Measurements from ENCODE around the gene TFAP2D. TPM values are rescaled to one million over a fixed set of nuclear protein-coding genes. Genes with fewer than 3 reads are reported as not detected.

The TFAP2D gene
- total RNA-seq, 4 donors from 2014 or later: not detected

DNA sequence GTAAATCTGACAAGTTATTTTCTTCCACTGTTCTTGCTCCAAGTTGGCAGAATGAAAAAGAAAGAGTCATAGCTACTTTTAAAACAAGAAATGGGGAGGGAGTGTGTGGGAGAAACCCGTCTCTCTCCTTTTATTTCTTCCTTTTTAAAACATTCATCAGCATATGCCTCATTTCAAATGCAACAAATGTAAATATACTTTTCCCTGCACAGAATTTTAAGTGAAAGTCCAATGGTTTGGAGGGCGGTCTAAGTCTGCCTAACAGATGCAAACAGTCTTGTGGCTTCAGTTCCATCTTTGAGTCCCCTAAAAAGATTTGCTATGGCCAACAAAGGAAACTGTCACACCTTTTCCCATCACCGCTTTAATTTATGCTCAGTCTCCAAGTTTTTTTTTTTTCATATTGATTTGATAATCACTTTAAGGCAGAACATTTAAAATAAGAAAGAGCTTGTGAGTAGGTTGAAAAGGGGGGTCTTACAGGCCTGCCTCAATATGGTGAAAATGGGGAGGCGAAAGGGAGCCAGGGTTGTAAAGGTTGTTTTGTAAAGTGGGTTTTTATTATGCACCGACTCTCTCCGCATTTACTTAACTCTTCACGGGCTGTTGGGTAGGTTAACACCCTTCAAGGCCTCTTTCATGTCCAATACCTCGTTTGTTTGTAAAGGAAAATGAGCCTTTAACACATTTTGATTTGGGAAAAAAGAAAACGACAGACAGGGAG lies 4.6 kb downstream of the TFAP2D start:
- H3K27me3 ChIP-seq: peaks cover 0 to 98% (median 8%) of the 10 kb centered on the region in 4 donors
- no peaks in the 10 kb centered on the region for H3K4me1 ChIP-seq
- no peak overlapping the region for H3K4me3 ChIP-seq
- TF ChIP-seq, protein P1, sequence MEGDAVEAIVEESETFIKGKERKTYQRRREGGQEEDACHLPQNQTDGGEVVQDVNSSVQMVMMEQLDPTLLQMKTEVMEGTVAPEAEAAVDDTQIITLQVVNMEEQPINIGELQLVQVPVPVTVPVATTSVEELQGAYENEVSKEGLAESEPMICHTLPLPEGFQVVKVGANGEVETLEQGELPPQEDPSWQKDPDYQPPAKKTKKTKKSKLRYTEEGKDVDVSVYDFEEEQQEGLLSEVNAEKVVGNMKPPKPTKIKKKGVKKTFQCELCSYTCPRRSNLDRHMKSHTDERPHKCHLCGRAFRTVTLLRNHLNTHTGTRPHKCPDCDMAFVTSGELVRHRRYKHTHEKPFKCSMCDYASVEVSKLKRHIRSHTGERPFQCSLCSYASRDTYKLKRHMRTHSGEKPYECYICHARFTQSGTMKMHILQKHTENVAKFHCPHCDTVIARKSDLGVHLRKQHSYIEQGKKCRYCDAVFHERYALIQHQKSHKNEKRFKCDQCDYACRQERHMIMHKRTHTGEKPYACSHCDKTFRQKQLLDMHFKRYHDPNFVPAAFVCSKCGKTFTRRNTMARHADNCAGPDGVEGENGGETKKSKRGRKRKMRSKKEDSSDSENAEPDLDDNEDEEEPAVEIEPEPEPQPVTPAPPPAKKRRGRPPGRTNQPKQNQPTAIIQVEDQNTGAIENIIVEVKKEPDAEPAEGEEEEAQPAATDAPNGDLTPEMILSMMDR (IDR thresholded peaks at IDR 0.05): no peak
- TF ChIP-seq POLR2A (IDR thresholded peaks at IDR 0.05): no peak
- DNase-seq: no peak
- no peak overlapping the region for H3K27ac ChIP-seq
- intact Hi-C loops (cut with DNase I): no loop called here
- H3K9me3 ChIP-seq: no peaks in the 10 kb centered on the region
- 5 to 8% methylated on average over 9 of the region's 9 CpGs for WGBS, 2 donors
- no peaks in the 10 kb centered on the region for H3K36me3 ChIP-seq

DNA sequence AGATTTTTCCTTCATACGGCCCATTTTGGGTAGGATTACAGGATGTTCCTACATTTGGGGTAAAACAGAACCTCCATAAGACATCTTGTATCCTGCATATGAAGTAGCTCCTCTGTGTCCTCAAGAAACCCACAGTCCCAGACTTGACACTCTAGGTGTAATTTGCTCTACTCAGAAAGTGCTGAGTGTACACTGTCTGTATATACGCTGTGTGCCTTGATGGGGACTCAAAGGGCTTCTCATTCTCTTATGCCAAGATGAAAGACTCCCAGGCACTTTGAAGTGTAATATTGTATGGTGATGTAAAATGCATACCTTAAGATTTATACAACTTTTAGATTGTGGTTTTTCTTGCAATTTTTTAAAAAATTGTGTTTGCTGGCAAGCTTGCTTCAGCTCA lies 5.2 kb downstream of the TFAP2D start:
- H3K4me3 ChIP-seq: no peak overlapping the region
- no peaks in the 10 kb centered on the region for H3K9me3 ChIP-seq
- H3K4me1 ChIP-seq: no peaks in the 10 kb centered on the region
- peaks cover 0 to 98% (median 11%) of the 10 kb centered on the region in 4 donors for H3K27me3 ChIP-seq
- 10 to 23% methylated on average over 2 of the region's 2 CpGs for WGBS, 2 donors
- no peak overlapping the region for H3K27ac ChIP-seq
- DNase-seq: no peak
- intact Hi-C loops (cut with DNase I): no loop called here
- H3K36me3 ChIP-seq: no peaks in the 10 kb centered on the region
- TF ChIP-seq, protein P1 (IDR thresholded peaks at IDR 0.05): no peak
- TF ChIP-seq POLR2A (IDR thresholded peaks at IDR 0.05): no peak

DNA sequence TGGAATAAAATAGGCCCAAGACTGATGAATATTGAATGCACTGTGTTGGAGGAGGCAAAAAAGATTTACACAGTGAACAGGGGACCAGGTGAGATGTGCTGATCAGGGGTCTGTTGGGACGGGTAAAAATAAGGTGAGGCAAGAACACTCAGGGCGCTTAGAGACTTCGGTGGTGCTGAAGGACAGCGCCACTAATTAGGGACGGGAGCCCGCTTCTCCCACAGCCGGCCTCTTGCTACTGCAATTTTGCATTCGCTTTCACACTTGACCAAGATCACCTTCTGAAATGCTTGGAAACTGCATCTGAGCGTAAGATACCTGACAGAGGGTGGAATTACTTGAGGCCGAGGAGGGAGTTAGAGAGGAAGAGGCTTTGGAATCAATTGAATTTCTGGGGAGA lies 7.3 kb downstream of the TFAP2D start:
- DNase-seq: no peak
- H3K27me3 ChIP-seq: peaks cover 0 to 98% (median 11%) of the 10 kb centered on the region in 4 donors
- WGBS, 2 donors: 4 to 13% methylated on average over 10 of the region's 10 CpGs
- no peak for TF ChIP-seq POLR2A (IDR thresholded peaks at IDR 0.05)
- TF ChIP-seq, protein P1 (IDR thresholded peaks at IDR 0.05): no peak
- no peaks in the 10 kb centered on the region for H3K36me3 ChIP-seq
- no peaks in the 10 kb centered on the region for H3K9me3 ChIP-seq
- H3K4me3 ChIP-seq: no peak overlapping the region
- intact Hi-C loops (cut with DNase I): no loop called here
- H3K27ac ChIP-seq: no peak overlapping the region
- H3K4me1 ChIP-seq: no peaks in the 10 kb centered on the region

DNA sequence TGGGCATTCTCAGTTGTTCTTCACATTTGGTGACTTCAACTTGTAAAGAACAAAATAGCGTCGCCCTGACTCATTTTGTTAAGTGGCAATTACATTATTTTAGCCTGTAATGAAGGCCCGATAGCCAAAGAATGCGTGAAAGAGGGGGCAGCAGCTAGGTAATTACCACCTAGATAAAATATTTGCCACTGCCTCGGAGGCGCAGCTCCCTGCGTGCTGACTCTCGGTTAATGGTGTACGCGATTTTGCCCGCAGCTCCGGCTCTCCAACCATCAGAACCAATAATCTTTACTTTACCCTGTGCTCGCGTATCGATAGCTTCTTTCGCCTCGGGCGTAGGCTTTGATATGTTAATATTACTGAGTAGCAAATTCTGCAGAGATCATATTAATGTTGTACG lies 8.7 kb downstream of the TFAP2D start:
- 7 to 12% methylated on average over 19 of the region's 19 CpGs for WGBS, 2 donors
- no peaks in the 10 kb centered on the region for H3K4me1 ChIP-seq
- no peaks in the 10 kb centered on the region for H3K9me3 ChIP-seq
- H3K4me3 ChIP-seq: no peak overlapping the region
- H3K27ac ChIP-seq: no peak overlapping the region
- H3K36me3 ChIP-seq: no peaks in the 10 kb centered on the region
- intact Hi-C loops (cut with DNase I): no loop called here
- TF ChIP-seq POLR2A (IDR thresholded peaks at IDR 0.05): no peak
- no peak for DNase-seq
- peaks cover 0 to 92% (median 11%) of the 10 kb centered on the region in 4 donors for H3K27me3 ChIP-seq

GRCh38 chr6:50722829-50723554 lies 9.7 kb downstream of the TFAP2D start:
- H3K27me3 ChIP-seq: peaks cover 0 to 82% (median 11%) of the 10 kb centered on the region in 4 donors
- intact Hi-C loops (cut with DNase I): no loop called here
- DNase-seq: no peak

More at GRCh38 chr6:50722829-50723554, 9.7 kb downstream of the TFAP2D start:
- H3K4me1 ChIP-seq: no peaks in the 10 kb centered on the region
- no peak for TF ChIP-seq POLR2A (IDR thresholded peaks at IDR 0.05)
- TF ChIP-seq, protein P1 (IDR thresholded peaks at IDR 0.05): no peak
- WGBS, 2 donors: 17 to 18% methylated on average over 18 to 20 of the region's 24 CpGs
- H3K9me3 ChIP-seq: no peaks in the 10 kb centered on the region
- H3K27ac ChIP-seq: no peak overlapping the region
- no peak overlapping the region for H3K4me3 ChIP-seq
- H3K36me3 ChIP-seq: no peaks in the 10 kb centered on the region
